LNCaP clone FGC (cell line): Measurements from ENCODE around the gene TRIM8.

ENCODE experiments used
- DNase-seq: peaks from one replicate; pipeline ENCODE4 v3.0.0-alpha.2; 2011; ENCODE audit warnings: low read depth
- H3K4me3 ChIP-seq: 2 replicates; pipeline ENCODE4 v1.5.1; 2011; ENCODE audit warnings: mild to moderate bottlenecking, low read depth, low read length, control low read depth
- CTCF ChIP-seq: IDR thresholded peaks from 2 replicates; pipeline ENCODE4 v1.5.1; 2012; ENCODE audit warnings: mild to moderate bottlenecking; ENCODE audit not compliant: control insufficient read depth, insufficient read depth; ENCODE audit errors: extremely low read depth

The TRIM8 gene

GRCh38 chr10:102642736-102643335 lies 1.4 kb upstream of the TRIM8 start:
- peak overlapping the region; percentile 78 for H3K4me3 ChIP-seq
- no peak for DNase-seq
- TF ChIP-seq CTCF = no peak

GRCh38 chr10:102643336-102644065 lies 778 bp upstream of the TRIM8 start:
- no peak for DNase-seq
- no peak for TF ChIP-seq CTCF
- peak overlapping the region; percentile 78 for H3K4me3 ChIP-seq

- peak; percentile 86 for TF ChIP-seq CTCF
- peak overlapping the region; percentile 78 for H3K4me3 ChIP-seq
- peak; percentile 82 for DNase-seq
These were observed 538 bp downstream of the TRIM8 start for GRCh38 chr10:102644646-102645387.

GRCh38 chr10:102645388-102645740 lies 1.1 kb downstream of the TRIM8 start:
- DNase-seq = peak; percentile 71
- no peak for TF ChIP-seq CTCF
- peak overlapping the region; percentile 78 for H3K4me3 ChIP-seq

- peak overlapping the region; percentile 78 for H3K4me3 ChIP-seq
- DNase-seq = no peak
- no peak for TF ChIP-seq CTCF
These were observed 1.7 kb downstream of the TRIM8 start for GRCh38 chr10:102645741-102646609.

GRCh38 chr10:102646610-102647442 lies 2.5 kb downstream of the TRIM8 start:
- peak overlapping the region; percentile 78 for H3K4me3 ChIP-seq
- no peak for TF ChIP-seq CTCF
- no peak for DNase-seq
